SK-N-SH (cell line): ENCODE measurements around the gene TM7SF3. TPM values are rescaled to one million over a fixed set of nuclear protein-coding genes. Genes with fewer than 3 reads are reported as not detected.
"Not testable (repeated sequence)": the region's sequence is repeated elsewhere in the genome, so short reads cannot be mapped to it uniquely, and the experiment has no call there.

ENCODE experiments used
- CTCF ChIA-PET: fragments of 300-600, 350-600 bp; formaldehyde crosslinking; extraction: SDS; loops from one replicate; lab custom pipeline; 2021; lab: Yijun Ruan, JAX
- POLR2A ChIA-PET: fragments of 350-600 bp; sonication (Branson Sonifier 250); formaldehyde crosslinking; extraction: SDS; loops from one replicate; lab custom pipeline; 2020; ENCODE audit warnings: antibody characterized with exemption, inconsistent platforms; lab: Yijun Ruan, JAX
- DNase-seq: peaks from one replicate; pipeline ENCODE4 v3.0.0; 2012
- H2AFZ ChIP-seq: fragments of 200-600 bp; sonication (generic); 2 replicates; pipeline ENCODE4 v1.8.1; 2016; ENCODE audit warnings: antibody characterized with exemption, mild to moderate bottlenecking, low read depth
- H3F3A ChIP-seq: fragments of 200-600 bp; sonication (generic); replicated peaks from 2 replicates; pipeline ENCODE3; 2016; ENCODE audit warnings: antibody characterized with exemption, mild to moderate bottlenecking; ENCODE audit not compliant: insufficient read depth
- H3K27ac ChIP-seq, 2 experiments: fragments of 200-500 bp in 1 of 2; fragments of 200-600 bp in 1 of 2; sonication (Bioruptor generic) in 1 of 2; sonication (generic), shearing (Covaris generic) in 1 of 2; 2 replicates each; pipeline versions ENCODE4 v1.5.1 to v1.6.1; 2014 to 2016; ENCODE audit warnings: low read depth in 2 of 2, inconsistent platforms in 1 of 2, low read length in 1 of 2, mild to moderate bottlenecking in 1 of 2, mixed read lengths in 1 of 2
- H3K27me3 ChIP-seq: fragments of 200-600 bp; sonication (generic), shearing (Covaris generic); 2 replicates; pipeline ENCODE4 v1.6.1; 2016; ENCODE audit warnings: mixed run types; ENCODE audit not compliant: insufficient read depth
- H3K36me3 ChIP-seq, 2 experiments: fragments of 200-500 bp in 1 of 2; fragments of 200-600 bp in 1 of 2; sonication (Bioruptor generic) in 1 of 2; sonication (generic) in 1 of 2; replicated peaks in 1 of 2; 2 replicates each; pipeline versions ENCODE3 to v1.5.1; 2014 to 2016; ENCODE audit warnings: low read length in 1 of 2, mild to moderate bottlenecking in 1 of 2; ENCODE audit not compliant: insufficient read depth in 2 of 2, control insufficient read depth in 1 of 2
- H3K4me1 ChIP-seq, 2 experiments: fragments of 200-500 bp in 1 of 2; fragments of 200-600 bp in 1 of 2; sonication (Bioruptor generic) in 1 of 2; sonication (generic), shearing (Covaris generic) in 1 of 2; 2 replicates each; pipeline versions ENCODE4 v1.5.1 to v1.6.1; 2014 to 2016; ENCODE audit warnings: low read depth in 1 of 2, low read length in 1 of 2, mixed run types in 1 of 2; ENCODE audit not compliant: insufficient read depth in 2 of 2, control insufficient read depth in 1 of 2
- H3K4me2 ChIP-seq: fragments of 200-600 bp; sonication (generic), shearing (Covaris generic); 2 replicates; pipeline ENCODE4 v1.6.1; 2017; ENCODE audit warnings: mixed run types
- H3K4me3 ChIP-seq, 2 experiments: fragments of 200-500 bp in 1 of 2; fragments of 200-600 bp in 1 of 2; sonication (Bioruptor generic) in 1 of 2; sonication (generic), shearing (Covaris generic) in 1 of 2; 2 replicates each; pipeline versions ENCODE4 v1.5.1 to v1.8.1; 2014 to 2016; ENCODE audit warnings: low read depth in 2 of 2, inconsistent platforms in 1 of 2, low read length in 1 of 2, mild to moderate bottlenecking in 1 of 2, mixed read lengths in 1 of 2, moderate library complexity in 1 of 2
- H3K79me2 ChIP-seq: fragments of 200-600 bp; sonication (generic); 2 replicates; pipeline ENCODE4 v1.8.1; 2017; ENCODE audit warnings: mild to moderate bottlenecking; ENCODE audit not compliant: insufficient read depth
- H3K9ac ChIP-seq: fragments of 200-600 bp; sonication (generic); 2 replicates; pipeline ENCODE4 v1.6.1; 2017; ENCODE audit warnings: mixed run types
- H3K9me2 ChIP-seq: fragments of 200-600 bp; sonication (generic); 2 replicates; pipeline ENCODE4 v1.6.1; 2017; ENCODE audit warnings: mixed run types
- H3K9me3 ChIP-seq: fragments of 200-600 bp; sonication (generic); 2 replicates; pipeline ENCODE4 v1.6.1; 2017; ENCODE audit warnings: mixed run types, mild to moderate bottlenecking, moderate library complexity
- H4K20me1 ChIP-seq: fragments of 200-600 bp; sonication (generic); 2 replicates; pipeline ENCODE4 v1.6.1; 2017; ENCODE audit warnings: mild to moderate bottlenecking, mixed run types; ENCODE audit not compliant: insufficient read depth
- CHD2 ChIP-seq: fragments of 150-350 bp; IDR thresholded peaks from 2 replicates; pipeline ENCODE4 v1.6.1; 2018; ENCODE audit warnings: low read length; ENCODE audit not compliant: partially characterized antibody
- EZH2phosphoT487 ChIP-seq: fragments of 200-600 bp; sonication (generic); IDR thresholded peaks from 2 replicates; pipeline ENCODE4 v1.6.1; 2017; ENCODE audit warnings: low read depth, mixed run types, mild to moderate bottlenecking, antibody characterized with exemption, moderate library complexity, borderline replicate concordance
- FOXM1 ChIP-seq: IDR thresholded peaks from 2 replicates; pipeline ENCODE4 v1.4.0; 2012; ENCODE audit warnings: low read depth, mild to moderate bottlenecking
- JUND ChIP-seq: IDR thresholded peaks from 2 replicates; pipeline ENCODE4 v1.4.0; 2012
- NFIC ChIP-seq: IDR thresholded peaks from 2 replicates; pipeline ENCODE4 v1.4.0; 2012; ENCODE audit warnings: borderline replicate concordance
- NRF1 ChIP-seq: IDR thresholded peaks from 2 replicates; pipeline ENCODE4 v1.6.1; 2012; ENCODE audit warnings: low read depth, mild to moderate bottlenecking, low read length
- RAD21 ChIP-seq: IDR thresholded peaks from 2 replicates; pipeline ENCODE4 v1.6.1; 2012; ENCODE audit warnings: mild to moderate bottlenecking, low read length
- SIN3A ChIP-seq: IDR thresholded peaks from 2 replicates; pipeline ENCODE4 v1.6.1; 2012; ENCODE audit warnings: low read depth, mild to moderate bottlenecking, low read length, moderate library complexity, borderline replicate concordance
- SMC3 ChIP-seq: IDR thresholded peaks from 2 replicates; pipeline ENCODE4 v1.6.1; 2012; ENCODE audit warnings: low read depth, low read length, improper control_type of control experiment
- TCF12 ChIP-seq: IDR thresholded peaks from 2 replicates; pipeline ENCODE4 v1.4.0; 2012
- WGBS: methylation state at CpG from one replicate; pipeline ENCODE4 v1.1.6; 2017; ENCODE audit warnings: low lambda C conversion rate; 5-methylcytosine and 5-hydroxymethylcytosine counted together
- polyA plus RNA-seq, 3 experiments: library from polyadenylated mRNA; depleted of rRNA; stranded (reverse); fragments of >200 nt; gene quantifications; 2 replicates each; pipeline ENCODE4 v1.2.3, GENCODE V29; 2012
- TF ChIP-seq, protein P1 (sequence below): IDR thresholded peaks from 2 replicates; pipeline ENCODE4 v1.4.0; 2012; ENCODE audit warnings: low read depth
- TF ChIP-seq, protein P2 (sequence below): IDR thresholded peaks from 2 replicates; pipeline ENCODE4 v1.4.0; 2012; ENCODE audit warnings: low read depth, borderline replicate concordance
- TF ChIP-seq, protein P3 (sequence below): fragments of 200-600 bp; sonication (generic); IDR thresholded peaks from 2 replicates; pipeline ENCODE4 v1.6.1; 2017; ENCODE audit warnings: antibody characterized with exemption, mild to moderate bottlenecking, moderate library complexity

The TM7SF3 gene
- polyA plus RNA-seq, 1 of the 3 experiments (the other 2 are of a cell fraction), result 72.1 TPM

DNA sequence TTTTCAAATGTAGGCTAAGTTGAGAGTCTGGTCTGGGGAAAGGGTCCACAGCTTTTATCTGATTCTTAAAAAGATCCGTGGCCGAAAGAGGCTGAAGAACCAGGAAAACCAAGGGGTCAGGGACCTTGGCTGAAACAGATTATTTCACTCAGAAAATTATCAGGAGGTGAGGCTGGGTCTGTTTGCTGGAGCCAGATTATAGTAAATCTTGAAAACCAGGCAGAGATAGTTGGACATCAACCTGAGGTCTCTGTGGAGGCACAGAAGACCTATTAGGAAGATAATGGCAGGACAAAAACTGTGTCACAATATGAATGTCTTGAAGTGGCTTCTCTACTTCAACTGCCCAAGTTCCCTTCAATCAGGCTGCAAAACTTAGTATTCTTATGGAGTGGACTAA, 6.6 kb upstream of the TM7SF3 start:
- no peak overlapping the region for H3K9ac ChIP-seq
- H3F3A ChIP-seq, result no peaks in the 10 kb centered on the region
- no peak overlapping the region for H3K4me3 ChIP-seq
- CTCF ChIA-PET, result interaction anchor here (0.6 to 3.3 kb wide), 3 partner anchors 285 to 682 kb away, joined by 3 to 17 read pairs (median 4); no protein-coding TSS in a partner anchor
- no peaks in the 10 kb centered on the region for H4K20me1 ChIP-seq
- no peak overlapping the region for H3K27ac ChIP-seq
- H3K4me2 ChIP-seq, result no peak overlapping the region
- WGBS, result 100% methylated on average over 2 of the region's 2 CpGs
- no peaks in the 10 kb centered on the region for H3K36me3 ChIP-seq
- H3K9me3 ChIP-seq, result no peaks in the 10 kb centered on the region
- peaks cover 13 to 16% of the 10 kb centered on the region in 2 experiments; a peak in 3 of 4 replicates for H3K4me1 ChIP-seq
- no peaks in the 10 kb centered on the region for H3K27me3 ChIP-seq
- POLR2A ChIA-PET, result no interaction called here
- peaks cover 30% of the 10 kb centered on the region for H3K79me2 ChIP-seq
- no peak for DNase-seq
- no peak overlapping the region; the same call in 1 of the 2 replicates for H2AFZ ChIP-seq
- no peaks in the 10 kb centered on the region for H3K9me2 ChIP-seq
- TF ChIP-seq RAD21 (no peak), NFIC (no peak), SMC3 (no peak), FOXM1 (no peak)
- TF ChIP-seq, protein P1, sequence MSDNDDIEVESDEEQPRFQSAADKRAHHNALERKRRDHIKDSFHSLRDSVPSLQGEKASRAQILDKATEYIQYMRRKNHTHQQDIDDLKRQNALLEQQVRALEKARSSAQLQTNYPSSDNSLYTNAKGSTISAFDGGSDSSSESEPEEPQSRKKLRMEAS, result no peak

DNA sequence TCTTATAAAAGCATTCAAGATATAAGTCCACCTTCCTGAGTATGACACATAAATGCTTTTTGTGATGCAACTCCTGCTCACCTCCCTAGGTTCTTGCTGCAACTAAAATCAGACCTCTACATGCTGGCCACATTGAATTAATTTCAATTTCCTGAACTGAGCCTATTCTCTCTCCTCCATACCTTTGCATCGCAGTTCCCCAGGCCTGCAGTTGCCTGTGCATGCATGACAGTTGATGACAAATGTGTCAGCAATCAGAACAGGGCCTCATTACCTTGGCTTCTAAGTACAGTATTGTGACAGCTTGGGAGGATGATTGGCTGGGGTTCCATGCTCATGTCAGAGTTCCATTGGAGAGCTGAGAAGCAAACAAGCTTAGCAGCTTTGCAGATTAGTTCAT, 3.9 kb upstream of the TM7SF3 start:
- ChIA-PET CTCF (interaction anchor here (6.8 kb wide), 1 partner anchor 287 kb away, joined by 108 read pairs; no protein-coding TSS in a partner anchor), POLR2A (no interaction called here)

DNA sequence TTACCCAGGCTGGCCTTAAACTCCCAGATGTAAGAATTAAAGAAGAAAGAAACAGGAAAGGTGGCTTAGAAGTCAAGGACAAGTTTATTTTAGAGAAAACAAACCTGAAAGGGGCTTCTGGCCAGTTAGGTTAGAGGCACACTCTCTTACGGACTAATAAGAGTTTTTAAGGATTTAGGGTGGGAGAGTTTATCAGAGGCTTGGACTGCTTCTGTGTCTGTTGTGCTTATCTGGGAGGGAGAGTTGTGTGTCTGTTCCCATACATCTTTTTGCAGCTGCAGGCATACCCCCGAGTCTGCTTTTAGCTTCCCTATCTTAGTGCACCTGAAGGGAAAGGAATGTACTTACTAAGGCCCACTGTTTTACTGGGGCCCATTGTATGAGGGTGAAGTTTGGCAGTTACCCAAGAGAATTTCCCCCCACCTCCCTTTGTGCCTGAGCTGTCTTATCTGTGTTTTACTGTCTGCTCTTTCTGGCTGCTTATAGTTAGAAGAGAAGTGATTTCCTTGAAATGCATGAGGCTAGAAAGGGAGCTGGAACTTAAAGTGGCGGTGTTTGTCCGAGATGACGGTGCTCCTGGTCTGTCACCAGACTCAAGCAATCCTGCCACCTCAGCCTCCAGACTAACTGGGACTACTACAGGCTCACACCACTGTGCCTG, 3.1 kb upstream of the TM7SF3 start:
- H3K9me3 ChIP-seq, H3K4me3 ChIP-seq, POLR2A ChIA-PET, H3F3A ChIP-seq, H3K4me2 ChIP-seq, H2AFZ ChIP-seq, H3K79me2 ChIP-seq, H3K9ac ChIP-seq, H3K36me3 ChIP-seq, DNase-seq, H4K20me1 ChIP-seq, H3K27ac ChIP-seq, H3K27me3 ChIP-seq, H3K9me2 ChIP-seq: not testable (repeated sequence)
- peaks cover 0 to 15% of the 10 kb centered on the region in 2 experiments; a peak in 3 of 4 replicates for H3K4me1 ChIP-seq
- CTCF ChIA-PET, result interaction anchor here (1.1 to 6.8 kb wide), 3 partner anchors 11 to 288 kb away, joined by 3 to 108 read pairs (median 18); no protein-coding TSS in a partner anchor
- 85% methylated on average over 5 of the region's 5 CpGs for WGBS

More for the DNA sequence above, 3.9 kb upstream of the TM7SF3 start:
- no peak overlapping the region for H3K27ac ChIP-seq
- no peak overlapping the region for H2AFZ ChIP-seq
- H3K27me3 ChIP-seq, result no peaks in the 10 kb centered on the region
- no peaks in the 10 kb centered on the region for H4K20me1 ChIP-seq
- H3F3A ChIP-seq, result peaks cover 8% of the 10 kb centered on the region
- H3K9me2 ChIP-seq, result no peaks in the 10 kb centered on the region
- DNase-seq, result no peak
- peaks cover 5% of the 10 kb centered on the region for H3K79me2 ChIP-seq
- no peaks in the 10 kb centered on the region for H3K9me3 ChIP-seq
- 100% methylated on average over 1 of the region's 1 CpG for WGBS
- no peak for TF ChIP-seq JUND
- no peak for TF ChIP-seq EZH2phosphoT487
- TF ChIP-seq, protein P2, sequence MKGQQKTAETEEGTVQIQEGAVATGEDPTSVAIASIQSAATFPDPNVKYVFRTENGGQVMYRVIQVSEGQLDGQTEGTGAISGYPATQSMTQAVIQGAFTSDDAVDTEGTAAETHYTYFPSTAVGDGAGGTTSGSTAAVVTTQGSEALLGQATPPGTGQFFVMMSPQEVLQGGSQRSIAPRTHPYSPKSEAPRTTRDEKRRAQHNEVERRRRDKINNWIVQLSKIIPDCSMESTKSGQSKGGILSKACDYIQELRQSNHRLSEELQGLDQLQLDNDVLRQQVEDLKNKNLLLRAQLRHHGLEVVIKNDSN, result no peak
- TF ChIP-seq SIN3A, result no peak
- TF ChIP-seq, protein P1, result no peak
- TF ChIP-seq, protein P3, sequence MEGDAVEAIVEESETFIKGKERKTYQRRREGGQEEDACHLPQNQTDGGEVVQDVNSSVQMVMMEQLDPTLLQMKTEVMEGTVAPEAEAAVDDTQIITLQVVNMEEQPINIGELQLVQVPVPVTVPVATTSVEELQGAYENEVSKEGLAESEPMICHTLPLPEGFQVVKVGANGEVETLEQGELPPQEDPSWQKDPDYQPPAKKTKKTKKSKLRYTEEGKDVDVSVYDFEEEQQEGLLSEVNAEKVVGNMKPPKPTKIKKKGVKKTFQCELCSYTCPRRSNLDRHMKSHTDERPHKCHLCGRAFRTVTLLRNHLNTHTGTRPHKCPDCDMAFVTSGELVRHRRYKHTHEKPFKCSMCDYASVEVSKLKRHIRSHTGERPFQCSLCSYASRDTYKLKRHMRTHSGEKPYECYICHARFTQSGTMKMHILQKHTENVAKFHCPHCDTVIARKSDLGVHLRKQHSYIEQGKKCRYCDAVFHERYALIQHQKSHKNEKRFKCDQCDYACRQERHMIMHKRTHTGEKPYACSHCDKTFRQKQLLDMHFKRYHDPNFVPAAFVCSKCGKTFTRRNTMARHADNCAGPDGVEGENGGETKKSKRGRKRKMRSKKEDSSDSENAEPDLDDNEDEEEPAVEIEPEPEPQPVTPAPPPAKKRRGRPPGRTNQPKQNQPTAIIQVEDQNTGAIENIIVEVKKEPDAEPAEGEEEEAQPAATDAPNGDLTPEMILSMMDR, result no peak
- no peak for TF ChIP-seq CHD2
- TF ChIP-seq NFIC, result no peak
- no peak for TF ChIP-seq TCF12
- TF ChIP-seq NRF1, result no peak
- H3K9ac ChIP-seq, result no peak overlapping the region
- H3K36me3 ChIP-seq, result no peaks in the 10 kb centered on the region
- no peak overlapping the region for H3K4me2 ChIP-seq
- no peak overlapping the region for H3K4me3 ChIP-seq
- H3K4me1 ChIP-seq, result peaks cover 0 to 12% of the 10 kb centered on the region in 2 experiments; a peak in 3 of 4 replicates
